Gastrocnemius medialis (tissue), 4 donors: ENCODE measurements around the gene TFIP11. TPM values are rescaled to one million over a fixed set of nuclear protein-coding genes. Genes with fewer than 3 reads are reported as not detected.

Source experiments
- ATAC-seq, 2 donors: fragments of 150-250 bp; one replicate each; pipeline ENCODE4 v1.9.1; 2016
- DNase-seq, 2 donors: peaks; one replicate each; pipeline ENCODE4 v3.0.0-alpha.2; 2019
- H3K27ac ChIP-seq, 4 donors: fragments of 200-600 bp; sonication (generic); 1 replicate in 1 of 4; 2 replicates in 3 of 4; pipeline ENCODE4 v1.5.1; 2016 to 2018; ENCODE audit warnings: mild to moderate bottlenecking in 2 of 4, moderate library complexity in 1 of 4
- H3K27me3 ChIP-seq, 3 donors: fragments of 200-600 bp; sonication (generic) in 2 of 3; 1 replicate in 1 of 3; 2 replicates in 2 of 3; pipeline versions ENCODE4 v1.5.1 to v1.6.0; 2016 to 2019; ENCODE audit warnings: mild to moderate bottlenecking in 1 of 3, moderate library complexity in 1 of 3
- H3K36me3 ChIP-seq, 2 donors: fragments of 200-600 bp; sonication (generic) in 1 of 2; one replicate each; pipeline ENCODE4 v1.5.1; 2017 to 2018
- H3K4me1 ChIP-seq, 2 donors: fragments of 200-600 bp; sonication (generic) in 1 of 2; one replicate each; pipeline ENCODE4 v1.5.1; 2016 to 2017; ENCODE audit warnings: mild to moderate bottlenecking in 2 of 2
- H3K4me3 ChIP-seq, 4 donors: fragments of 200-600 bp; sonication (generic) in 3 of 4; 1 replicate in 1 of 4; 2 replicates in 3 of 4; pipeline ENCODE4 v1.5.1; 2016 to 2019; ENCODE audit warnings: mild to moderate bottlenecking in 2 of 4
- H3K9me3 ChIP-seq, 3 donors: fragments of 200-600 bp; sonication (generic) in 2 of 3; 1 replicate in 1 of 3; 2 replicates in 2 of 3; pipeline ENCODE4 v1.5.1; 2016 to 2019
- POLR2A ChIP-seq, 2 donors: fragments of 450-650 bp; IDR thresholded peaks; one replicate each; pipeline ENCODE4 v1.6.1; 2017; ENCODE audit warnings: antibody characterized with exemption in 2 of 2, mild to moderate bottlenecking in 2 of 2, moderate library complexity in 2 of 2
- in situ Hi-C, 4 donors: fragments of 200-750 bp; cut with MboI; loops; one replicate each; pipeline versions ENCODE4 v1.15.0 to v1.8.0; 2017; ENCODE audit warnings: low sequenced_read_pairs in 4 of 4
- intact Hi-C: fragments of 100-400 bp; cut with DNase I; formaldehyde crosslinking; loops from one replicate; pipeline ENCODE4 v1.15.1; 2023; ENCODE audit warnings: low total_unique reads
- total RNA-seq, 4 donors: library from RNA; depleted of rRNA; stranded (reverse); fragments of >200 nt; gene quantifications; one replicate each; pipeline versions ENCODE4 v1.1.0 to v1.2.3, GENCODE V29; 2016
- TF ChIP-seq, protein P1 (sequence below), 5 experiments: fragments of 450-650 bp in 3 of 5; fragments of 200-600 bp in 2 of 5; sonication (generic) in 2 of 5; IDR thresholded peaks in 4 of 5; conservative IDR thresholded peaks in 1 of 5; 1 replicate in 4 of 5; 2 replicates in 1 of 5; pipeline ENCODE4 v1.5.1; 2016 to 2019; ENCODE audit warnings: antibody characterized with exemption in 5 of 5, mild to moderate bottlenecking in 3 of 5, moderate library complexity in 3 of 5

TFIP11 gene
- total RNA-seq, 4 donors from 2014 or later = 33.1 to 65.7 (median 49.2) TPM

DNA sequence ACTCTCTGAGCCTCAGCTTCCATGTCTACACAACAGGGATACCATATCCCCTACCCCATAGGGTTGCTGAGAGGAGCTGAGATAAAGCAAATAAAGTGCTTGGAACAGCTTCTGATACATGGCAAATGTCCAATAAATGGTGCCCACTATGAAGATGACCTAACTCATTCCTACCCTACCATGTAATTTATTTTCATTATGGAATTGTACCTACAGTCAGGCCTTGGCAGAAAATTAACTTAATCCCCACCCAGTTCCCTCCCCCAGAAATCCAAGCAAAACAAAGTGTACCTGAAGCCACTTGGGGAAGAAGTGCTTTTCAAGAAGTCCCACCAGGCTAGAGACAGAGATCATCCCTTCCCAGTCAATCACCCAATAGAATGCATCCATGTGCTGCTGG, 17.8 kb downstream of the TFIP11 start:
- ATAC-seq = no peak
- intact Hi-C loops (no loop called here), in situ Hi-C loops (loop anchor here in 1 of 4 donors (10.0 kb wide), 1 partner anchor 90 kb away; no protein-coding TSS in a partner anchor)
- Histone ChIP-seq H3K36me3 (peaks cover 3 to 91% of the 10 kb centered on the region in 2 donors), H3K9me3 (no peaks in the 10 kb centered on the region), H3K27ac (peak overlapping the region in 3 of 4 donors; percentile 2 to 19 (median 3)), H3K4me1 (peaks cover under 1 to 3% of the 10 kb centered on the region in 2 donors), H3K27me3 (no peaks in the 10 kb centered on the region), H3K4me3 (no peak overlapping the region)
- DNase-seq = no peak
- TF ChIP-seq, protein P1, sequence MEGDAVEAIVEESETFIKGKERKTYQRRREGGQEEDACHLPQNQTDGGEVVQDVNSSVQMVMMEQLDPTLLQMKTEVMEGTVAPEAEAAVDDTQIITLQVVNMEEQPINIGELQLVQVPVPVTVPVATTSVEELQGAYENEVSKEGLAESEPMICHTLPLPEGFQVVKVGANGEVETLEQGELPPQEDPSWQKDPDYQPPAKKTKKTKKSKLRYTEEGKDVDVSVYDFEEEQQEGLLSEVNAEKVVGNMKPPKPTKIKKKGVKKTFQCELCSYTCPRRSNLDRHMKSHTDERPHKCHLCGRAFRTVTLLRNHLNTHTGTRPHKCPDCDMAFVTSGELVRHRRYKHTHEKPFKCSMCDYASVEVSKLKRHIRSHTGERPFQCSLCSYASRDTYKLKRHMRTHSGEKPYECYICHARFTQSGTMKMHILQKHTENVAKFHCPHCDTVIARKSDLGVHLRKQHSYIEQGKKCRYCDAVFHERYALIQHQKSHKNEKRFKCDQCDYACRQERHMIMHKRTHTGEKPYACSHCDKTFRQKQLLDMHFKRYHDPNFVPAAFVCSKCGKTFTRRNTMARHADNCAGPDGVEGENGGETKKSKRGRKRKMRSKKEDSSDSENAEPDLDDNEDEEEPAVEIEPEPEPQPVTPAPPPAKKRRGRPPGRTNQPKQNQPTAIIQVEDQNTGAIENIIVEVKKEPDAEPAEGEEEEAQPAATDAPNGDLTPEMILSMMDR (IDR thresholded peaks at IDR 0.05 in 4 of 5, conservative IDR thresholded peaks at IDR 0.05 in 1 of 5) = no peak
- no peak for TF ChIP-seq POLR2A (IDR thresholded peaks at IDR 0.05)

- in situ Hi-C loops = loop anchor here in 1 of 4 donors (10.0 kb wide), 1 partner anchor 93 kb away; no protein-coding TSS in a partner anchor
- H3K4me3 ChIP-seq = no peak overlapping the region
- TF ChIP-seq, protein P1 (IDR thresholded peaks at IDR 0.05 in 4 of 5, conservative IDR thresholded peaks at IDR 0.05 in 1 of 5) = no peak
- TF ChIP-seq POLR2A (IDR thresholded peaks at IDR 0.05) = no peak
- DNase-seq = no peak
- H3K27me3 ChIP-seq = no peaks in the 10 kb centered on the region
- H3K27ac ChIP-seq = no peak overlapping the region
- no peak for ATAC-seq
- H3K4me1 ChIP-seq = no peaks in the 10 kb centered on the region
- peaks cover 3 to 97% of the 10 kb centered on the region in 2 donors for H3K36me3 ChIP-seq
- intact Hi-C loops = no loop called here
- H3K9me3 ChIP-seq = no peaks in the 10 kb centered on the region
These were observed 20.1 kb downstream of the TFIP11 start for GRCh38 chr22:26492220-26492619.

DNA sequence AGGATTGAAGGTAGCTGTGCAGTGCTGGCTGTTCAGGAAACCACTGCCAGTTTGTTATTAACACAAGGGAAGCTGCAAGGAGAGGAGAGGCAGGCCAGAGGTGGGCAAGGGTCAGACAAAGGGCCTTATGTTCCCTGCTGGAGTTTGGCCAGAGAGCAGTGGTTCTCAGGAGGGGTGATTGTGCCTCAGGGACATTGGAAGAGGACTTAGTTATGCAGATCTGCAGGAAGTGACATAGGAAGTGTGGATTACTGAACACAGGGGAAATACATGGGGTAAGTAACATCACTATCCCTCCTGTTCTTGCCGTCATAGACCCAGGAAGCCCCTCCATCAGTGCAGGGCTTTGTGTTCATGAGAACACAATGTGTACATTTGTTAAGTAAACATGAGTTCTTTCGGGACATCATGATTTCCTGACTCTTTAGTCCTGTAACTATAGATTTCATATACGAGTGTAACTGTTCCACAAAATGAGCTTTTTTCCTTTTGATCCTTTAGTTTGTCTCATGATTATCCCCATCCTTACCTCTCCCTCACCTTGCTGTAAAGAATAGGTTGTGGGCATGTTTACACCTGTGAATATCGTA, 22.7 kb downstream of the TFIP11 start:
- intact Hi-C loops (no loop called here), in situ Hi-C loops (loop anchor here in 3 of 4 donors (10.0 kb wide), 1 partner anchor 95 kb away; no protein-coding TSS in a partner anchor)
- ATAC-seq (no peak), DNase-seq (no peak)
- H3K36me3 ChIP-seq = peaks cover 3 to 71% of the 10 kb centered on the region in 2 donors
- no peak overlapping the region for H3K4me3 ChIP-seq
- H3K27ac ChIP-seq = peak overlapping the region in 1 of 4 donors; percentile 1
- peaks cover 13 to 14% of the 10 kb centered on the region in 2 donors for H3K4me1 ChIP-seq
- no peaks in the 10 kb centered on the region for H3K27me3 ChIP-seq
- no peak for TF ChIP-seq POLR2A (IDR thresholded peaks at IDR 0.05)
- TF ChIP-seq, protein P1 (IDR thresholded peaks at IDR 0.05 in 4 of 5, conservative IDR thresholded peaks at IDR 0.05 in 1 of 5) = no peak
- H3K9me3 ChIP-seq = no peaks in the 10 kb centered on the region

- H3K36me3 ChIP-seq = peaks cover 3 to 55% of the 10 kb centered on the region in 2 donors
- H3K27me3 ChIP-seq = no peaks in the 10 kb centered on the region
- DNase-seq (no peak), ATAC-seq (no peak)
- no peak overlapping the region for H3K4me3 ChIP-seq
- H3K4me1 ChIP-seq = peaks cover 20% of the 10 kb centered on the region in 2 donors
- in situ Hi-C loops = loop anchor here in 2 of 4 donors (10.0 kb wide), 1 partner anchor 97 kb away; no protein-coding TSS in a partner anchor
- peak overlapping the region in 1 of 4 donors; percentile 34 for H3K27ac ChIP-seq
- intact Hi-C loops = no loop called here
- H3K9me3 ChIP-seq = no peaks in the 10 kb centered on the region
- TF ChIP-seq, protein P1 (IDR thresholded peaks at IDR 0.05 in 4 of 5, conservative IDR thresholded peaks at IDR 0.05 in 1 of 5) = no peak
- no peak for TF ChIP-seq POLR2A (IDR thresholded peaks at IDR 0.05)
These were observed 24.3 kb downstream of the TFIP11 start for GRCh38 chr22:26487996-26488395.
